K562 (cell line): ENCODE results near the gene SCN7A.

Experiments
- ESRRA ChIP-seq: fragments of 450-650 bp; IDR thresholded peaks from 2 replicates; pipeline ENCODE4 v1.6.1; 2014; ENCODE audit warnings: low read depth, mild to moderate bottlenecking, moderate library complexity, borderline replicate concordance
- JUND ChIP-seq, 2 experiments: IDR thresholded peaks; 2 replicates in 1 of 2; 3 replicates in 1 of 2; pipeline ENCODE4 v1.6.1; 2011; ENCODE audit warnings: borderline replicate concordance in 2 of 2, low read depth in 2 of 2, low read length in 2 of 2, improper control_type of control experiment in 1 of 2, missing biosample characterization in 1 of 2, missing genetic modification characterization in 1 of 2, missing genetic modification reagents in 1 of 2
- TF ChIP-seq, protein P1 (sequence below): fragments of 450-650 bp; IDR thresholded peaks from 2 replicates; pipeline ENCODE4 v1.6.1; 2016; ENCODE audit warnings: low read depth

DNA sequence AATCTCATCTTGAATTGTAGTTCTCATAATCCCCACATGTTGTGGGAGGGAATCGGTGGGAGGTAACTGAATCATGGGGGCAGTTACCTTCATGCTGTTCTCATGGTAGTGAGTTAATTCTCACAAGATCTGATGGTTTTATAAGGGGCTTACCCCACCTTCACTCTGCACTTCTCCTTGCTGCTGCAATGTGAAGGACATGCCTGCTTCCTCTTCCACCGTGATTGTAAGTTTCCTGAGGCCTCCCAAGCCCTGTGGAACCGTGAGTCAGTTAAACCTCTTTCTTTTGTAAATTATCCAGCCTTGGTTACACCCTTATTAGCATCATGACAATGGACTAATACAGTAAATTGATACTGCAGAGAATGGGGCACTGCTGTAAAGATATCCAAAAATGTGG is 57.9 kb downstream of the SCN7A start:
- TF ChIP-seq JUND (IDR thresholded peaks at IDR 0.05; ENCODE audit: borderline replicate concordance, low read depth, low read length) = no peak
- no peak for TF ChIP-seq JUND (tag; IDR thresholded peaks at IDR 0.05; ENCODE audit: borderline replicate concordance, low read depth, low read length)
- TF ChIP-seq ESRRA = no peak
- TF ChIP-seq, protein P1, sequence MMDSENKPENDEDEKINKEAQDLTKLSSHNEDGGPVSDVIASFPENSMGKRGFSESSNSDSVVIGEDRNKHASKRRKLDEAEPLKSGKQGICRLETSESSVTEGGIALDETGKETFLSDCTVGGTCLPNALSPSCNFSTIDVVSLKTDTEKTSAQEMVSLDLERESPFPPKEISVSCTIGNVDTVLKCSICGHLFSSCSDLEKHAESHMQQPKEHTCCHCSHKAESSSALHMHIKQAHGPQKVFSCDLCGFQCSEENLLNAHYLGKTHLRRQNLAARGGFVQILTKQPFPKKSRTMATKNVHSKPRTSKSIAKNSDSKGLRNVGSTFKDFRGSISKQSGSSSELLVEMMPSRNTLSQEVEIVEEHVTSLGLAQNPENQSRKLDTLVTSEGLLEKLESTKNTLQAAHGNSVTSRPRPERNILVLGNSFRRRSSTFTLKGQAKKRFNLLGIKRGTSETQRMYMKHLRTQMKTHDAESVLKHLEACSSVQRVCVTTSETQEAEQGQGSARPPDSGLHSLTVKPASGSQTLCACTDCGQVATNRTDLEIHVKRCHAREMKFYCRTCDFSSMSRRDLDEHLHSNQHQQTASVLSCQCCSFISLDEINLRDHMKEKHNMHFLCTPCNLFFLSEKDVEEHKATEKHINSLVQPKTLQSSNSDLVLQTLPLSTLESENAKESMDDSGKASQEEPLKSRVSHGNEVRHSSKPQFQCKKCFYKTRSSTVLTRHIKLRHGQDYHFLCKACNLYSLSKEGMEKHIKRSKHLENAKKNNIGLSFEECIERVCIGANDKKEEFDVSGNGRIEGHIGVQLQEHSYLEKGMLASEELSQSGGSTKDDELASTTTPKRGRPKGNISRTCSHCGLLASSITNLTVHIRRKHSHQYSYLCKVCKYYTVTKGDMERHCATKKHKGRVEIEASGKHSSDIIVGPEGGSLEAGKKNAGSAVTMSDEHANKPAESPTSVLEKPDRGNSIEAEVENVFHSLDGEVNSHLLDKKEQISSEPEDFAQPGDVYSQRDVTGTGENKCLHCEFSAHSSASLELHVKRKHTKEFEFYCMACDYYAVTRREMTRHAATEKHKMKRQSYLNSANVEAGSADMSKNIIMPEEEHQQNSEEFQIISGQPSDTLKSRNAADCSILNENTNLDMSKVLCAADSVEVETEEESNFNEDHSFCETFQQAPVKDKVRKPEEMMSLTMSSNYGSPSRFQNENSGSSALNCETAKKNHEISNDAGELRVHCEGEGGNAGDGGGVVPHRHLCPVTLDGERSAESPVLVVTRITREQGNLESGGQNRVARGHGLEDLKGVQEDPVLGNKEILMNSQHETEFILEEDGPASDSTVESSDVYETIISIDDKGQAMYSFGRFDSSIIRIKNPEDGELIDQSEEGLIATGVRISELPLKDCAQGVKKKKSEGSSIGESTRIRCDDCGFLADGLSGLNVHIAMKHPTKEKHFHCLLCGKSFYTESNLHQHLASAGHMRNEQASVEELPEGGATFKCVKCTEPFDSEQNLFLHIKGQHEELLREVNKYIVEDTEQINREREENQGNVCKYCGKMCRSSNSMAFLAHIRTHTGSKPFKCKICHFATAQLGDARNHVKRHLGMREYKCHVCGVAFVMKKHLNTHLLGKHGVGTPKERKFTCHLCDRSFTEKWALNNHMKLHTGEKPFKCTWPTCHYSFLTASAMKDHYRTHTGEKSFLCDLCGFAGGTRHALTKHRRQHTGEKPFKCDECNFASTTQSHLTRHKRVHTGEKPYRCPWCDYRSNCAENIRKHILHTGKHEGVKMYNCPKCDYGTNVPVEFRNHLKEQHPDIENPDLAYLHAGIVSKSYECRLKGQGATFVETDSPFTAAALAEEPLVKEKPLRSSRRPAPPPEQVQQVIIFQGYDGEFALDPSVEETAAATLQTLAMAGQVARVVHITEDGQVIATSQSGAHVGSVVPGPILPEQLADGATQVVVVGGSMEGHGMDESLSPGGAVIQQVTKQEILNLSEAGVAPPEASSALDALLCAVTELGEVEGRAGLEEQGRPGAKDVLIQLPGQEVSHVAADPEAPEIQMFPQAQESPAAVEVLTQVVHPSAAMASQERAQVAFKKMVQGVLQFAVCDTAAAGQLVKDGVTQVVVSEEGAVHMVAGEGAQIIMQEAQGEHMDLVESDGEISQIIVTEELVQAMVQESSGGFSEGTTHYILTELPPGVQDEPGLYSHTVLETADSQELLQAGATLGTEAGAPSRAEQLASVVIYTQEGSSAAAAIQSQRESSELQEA = no peak
